Chondrocyte (in vitro differentiated cells): Measurements from ENCODE around the gene PTPRN2. TPM values are rescaled to one million over a fixed set of nuclear protein-coding genes. Genes with fewer than 3 reads are reported as not detected.

Source experiments
- DNase-seq: peaks from one replicate; pipeline ENCODE4 v3.0.0; 2021; ENCODE audit warnings: mixed read lengths, low spot score
- H3K27ac Mint-ChIP-seq: one replicate; pipeline ENCODE4 v1.8.0; 2021; ENCODE audit warnings: mild to moderate bottlenecking, moderate library complexity, mixed read lengths; ENCODE audit not compliant: unreplicated experiment
- H3K27me3 Mint-ChIP-seq: 2 replicates; pipeline ENCODE4 v1.8.0; 2021; ENCODE audit warnings: low read depth, mixed read lengths
- H3K36me3 Mint-ChIP-seq: 2 replicates; pipeline ENCODE4 v1.8.0; 2021; ENCODE audit warnings: low read depth, mixed read lengths
- H3K4me1 Mint-ChIP-seq: 2 replicates; pipeline ENCODE4 v1.8.0; 2021; ENCODE audit warnings: low read depth, mild to moderate bottlenecking, mixed read lengths
- H3K4me3 Mint-ChIP-seq: one replicate; pipeline ENCODE4 v1.8.0; 2021; ENCODE audit warnings: mild to moderate bottlenecking, moderate library complexity, mixed read lengths; ENCODE audit not compliant: unreplicated experiment
- H3K9me3 Mint-ChIP-seq: 2 replicates; pipeline ENCODE4 v1.8.0; 2021; ENCODE audit warnings: low read depth, mixed read lengths
- total RNA-seq: library from RNA; stranded (reverse); gene quantifications from 3 replicates; pipeline ENCODE4 v1.2.1, GENCODE V29; 2021
- TF ChIP-seq, protein P1 (sequence below): fragments of 200-600 bp; sonication (generic); IDR thresholded peaks from 2 replicates; pipeline ENCODE4 v1.5.0; 2021; ENCODE audit warnings: antibody characterized with exemption, mild to moderate bottlenecking, moderate library complexity

The PTPRN2 gene
- total RNA-seq, 1 donor from 2014 or later: 0.30 TPM

DNA sequence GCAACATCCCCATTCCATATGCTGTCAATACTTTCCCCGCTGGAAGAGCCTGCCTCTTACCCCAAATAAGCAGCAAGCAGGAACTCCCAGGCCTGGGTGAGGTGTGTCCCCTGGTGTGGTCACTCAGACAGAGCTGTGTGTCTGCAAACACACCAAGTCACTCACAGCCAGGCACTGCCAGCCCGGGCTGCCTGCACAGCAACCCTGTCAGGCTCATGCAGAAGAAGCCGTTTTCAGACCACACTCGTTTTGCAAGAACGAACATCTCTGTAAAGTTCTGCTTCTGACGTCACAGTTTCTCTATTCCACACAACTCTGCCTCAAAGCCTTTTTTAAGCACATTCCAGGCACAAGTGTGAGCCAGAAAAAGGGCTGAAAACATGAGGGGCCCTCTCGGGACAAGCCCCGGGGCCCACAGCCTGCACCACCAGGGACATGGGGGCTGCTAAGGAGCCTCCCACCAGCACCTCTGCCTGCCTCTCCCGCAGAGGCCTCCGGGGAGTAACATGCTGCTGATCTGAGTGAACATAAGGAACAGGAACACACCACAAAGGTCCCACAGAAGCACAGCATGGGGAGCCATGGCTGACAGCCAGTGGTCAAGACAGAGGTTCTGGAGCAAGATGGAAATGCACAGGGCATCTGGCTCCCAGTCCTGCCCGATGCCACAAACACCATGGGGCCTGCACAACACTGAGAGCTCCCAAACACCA is 11.4 kb downstream of the PTPRN2 start:
- H3K27me3 Mint-ChIP-seq: peaks cover 8% of the 10 kb centered on the region
- DNase-seq: no peak
- no peak overlapping the region for H3K27ac Mint-ChIP-seq
- peaks cover 21% of the 10 kb centered on the region for H3K9me3 Mint-ChIP-seq
- TF ChIP-seq, protein P1, sequence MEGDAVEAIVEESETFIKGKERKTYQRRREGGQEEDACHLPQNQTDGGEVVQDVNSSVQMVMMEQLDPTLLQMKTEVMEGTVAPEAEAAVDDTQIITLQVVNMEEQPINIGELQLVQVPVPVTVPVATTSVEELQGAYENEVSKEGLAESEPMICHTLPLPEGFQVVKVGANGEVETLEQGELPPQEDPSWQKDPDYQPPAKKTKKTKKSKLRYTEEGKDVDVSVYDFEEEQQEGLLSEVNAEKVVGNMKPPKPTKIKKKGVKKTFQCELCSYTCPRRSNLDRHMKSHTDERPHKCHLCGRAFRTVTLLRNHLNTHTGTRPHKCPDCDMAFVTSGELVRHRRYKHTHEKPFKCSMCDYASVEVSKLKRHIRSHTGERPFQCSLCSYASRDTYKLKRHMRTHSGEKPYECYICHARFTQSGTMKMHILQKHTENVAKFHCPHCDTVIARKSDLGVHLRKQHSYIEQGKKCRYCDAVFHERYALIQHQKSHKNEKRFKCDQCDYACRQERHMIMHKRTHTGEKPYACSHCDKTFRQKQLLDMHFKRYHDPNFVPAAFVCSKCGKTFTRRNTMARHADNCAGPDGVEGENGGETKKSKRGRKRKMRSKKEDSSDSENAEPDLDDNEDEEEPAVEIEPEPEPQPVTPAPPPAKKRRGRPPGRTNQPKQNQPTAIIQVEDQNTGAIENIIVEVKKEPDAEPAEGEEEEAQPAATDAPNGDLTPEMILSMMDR: no peak
- peaks cover 2% of the 10 kb centered on the region for H3K36me3 Mint-ChIP-seq
- no peak overlapping the region for H3K4me3 Mint-ChIP-seq
- no peaks in the 10 kb centered on the region for H3K4me1 Mint-ChIP-seq

DNA sequence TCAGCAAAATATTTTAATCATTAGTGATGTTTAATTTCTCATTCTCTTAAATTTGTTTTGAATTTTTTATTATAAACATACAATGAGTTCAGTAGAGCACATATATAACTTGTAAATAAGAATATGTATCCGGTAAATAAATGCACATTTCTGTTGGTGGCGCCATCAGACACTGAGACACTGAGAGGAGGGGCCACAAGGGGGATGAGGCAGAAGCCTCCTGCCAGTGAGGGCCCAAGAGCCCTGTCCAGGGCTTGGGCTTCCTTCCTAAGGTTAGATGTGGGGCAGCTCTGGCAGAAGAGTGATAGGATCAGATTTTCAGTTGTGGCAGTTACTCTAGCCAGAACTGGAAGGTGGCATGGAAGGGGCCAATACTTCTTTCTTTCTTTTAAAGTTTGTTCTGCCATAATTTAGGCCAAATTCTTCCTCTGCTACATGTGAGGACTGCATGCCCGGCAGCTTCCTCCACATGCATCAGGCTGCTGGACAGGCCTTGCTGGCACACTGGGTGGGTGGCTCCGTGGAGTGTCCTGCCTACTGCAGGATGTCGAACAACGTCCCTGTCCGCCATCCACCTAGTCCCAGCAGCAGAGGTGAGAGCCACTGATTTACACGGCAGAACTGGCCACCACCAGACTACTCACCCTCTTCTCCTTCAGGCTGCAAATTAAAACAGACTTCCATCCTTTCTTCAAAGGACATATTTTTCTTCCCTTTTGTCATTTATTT is 13.2 kb downstream of the PTPRN2 start:
- H3K36me3 Mint-ChIP-seq: no peaks in the 10 kb centered on the region
- peaks cover 8% of the 10 kb centered on the region for H3K27me3 Mint-ChIP-seq
- no peak overlapping the region for H3K4me3 Mint-ChIP-seq
- DNase-seq: peak; percentile 51
- TF ChIP-seq, protein P1: no peak
- H3K4me1 Mint-ChIP-seq: no peaks in the 10 kb centered on the region
- H3K27ac Mint-ChIP-seq: no peak overlapping the region
- peaks cover 4% of the 10 kb centered on the region for H3K9me3 Mint-ChIP-seq

DNA sequence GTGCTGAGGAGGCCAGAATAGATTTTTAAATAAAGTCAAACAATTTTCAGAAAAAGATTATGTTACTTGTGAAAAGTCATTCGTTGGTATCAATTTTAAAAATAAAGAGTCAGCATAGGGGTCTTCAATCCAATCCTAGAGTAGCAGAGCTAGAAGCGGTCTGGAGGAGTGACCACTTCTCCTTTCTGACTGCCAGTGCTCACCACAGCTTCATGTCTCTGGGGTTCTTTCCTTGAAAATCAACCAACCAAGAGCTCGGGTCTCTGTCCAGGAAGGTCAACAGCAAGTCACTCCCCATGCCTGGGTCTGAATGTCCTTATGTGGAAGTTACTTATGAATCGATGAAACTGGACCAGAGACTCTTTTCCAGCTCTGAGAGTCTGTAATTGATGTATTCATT is 14.3 kb downstream of the PTPRN2 start:
- TF ChIP-seq, protein P1: no peak
- no peak overlapping the region for H3K4me3 Mint-ChIP-seq
- DNase-seq: no peak
- H3K4me1 Mint-ChIP-seq: no peaks in the 10 kb centered on the region
- no peaks in the 10 kb centered on the region for H3K9me3 Mint-ChIP-seq
- H3K27ac Mint-ChIP-seq: no peak overlapping the region
- H3K36me3 Mint-ChIP-seq: no peaks in the 10 kb centered on the region
- peaks cover 8% of the 10 kb centered on the region for H3K27me3 Mint-ChIP-seq

DNA sequence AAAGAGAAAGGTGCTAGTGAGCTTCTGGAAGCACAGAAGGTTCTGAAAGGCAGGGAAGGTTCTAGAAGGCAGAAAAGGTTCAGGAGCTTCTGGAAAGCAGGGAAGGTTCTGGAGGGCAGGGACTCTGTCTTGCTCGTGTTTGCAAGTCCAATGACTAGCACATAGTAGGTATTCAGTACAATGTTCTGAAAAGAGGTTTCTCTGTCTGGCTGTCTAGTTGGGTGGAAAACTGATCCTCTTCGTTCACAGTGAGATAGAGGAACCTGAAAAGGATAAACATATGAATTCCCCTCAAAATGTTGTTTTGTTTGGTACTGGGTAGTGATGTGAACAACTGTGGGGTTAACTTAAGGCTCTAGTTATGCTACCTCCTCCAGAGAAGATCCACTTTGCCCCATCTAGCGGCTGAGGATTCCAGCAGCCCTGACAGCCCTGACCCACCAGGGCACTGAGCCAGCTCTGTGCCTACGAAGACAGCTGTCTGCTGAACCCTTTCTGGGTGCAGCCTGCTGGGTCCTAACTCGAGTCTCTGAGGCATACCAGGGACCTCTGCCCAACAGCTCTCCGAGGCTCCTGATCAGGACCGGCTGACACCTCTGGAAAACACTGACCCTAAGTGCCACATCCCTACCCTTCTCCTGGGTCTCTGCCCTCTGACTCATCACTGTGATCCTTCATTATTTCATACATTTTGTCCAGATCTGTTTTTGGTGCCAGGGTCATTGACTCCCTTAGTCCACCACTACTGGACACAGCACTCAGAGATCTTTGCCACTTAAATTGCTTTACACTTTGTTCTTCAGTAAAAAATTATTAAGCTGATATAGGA is 15.4 kb downstream of the PTPRN2 start:
- Mint-ChIP-seq H3K4me1 (no peaks in the 10 kb centered on the region), H3K9me3 (no peaks in the 10 kb centered on the region), H3K36me3 (no peaks in the 10 kb centered on the region), H3K27ac (no peak overlapping the region), H3K27me3 (peaks cover 8% of the 10 kb centered on the region), H3K4me3 (no peak overlapping the region)
- TF ChIP-seq, protein P1: no peak
- DNase-seq: no peak
